Right lobe of liver (tissue), 4 donors: ENCODE measurements around the gene CLINT1.

Source experiments
- CTCF ChIP-seq, 4 donors: fragments of 200-600 bp in 3 of 4; fragments of 450-650 bp in 1 of 4; IDR thresholded peaks; one replicate each; pipeline versions ENCODE4 v1.5.1 to v1.8.0; 2016 to 2022; ENCODE audit warnings: antibody characterized with exemption in 4 of 4, mild to moderate bottlenecking in 2 of 4
- POLR2A ChIP-seq: fragments of 450-650 bp; IDR thresholded peaks from one replicate; pipeline ENCODE4 v1.6.1; 2017; ENCODE audit warnings: antibody characterized with exemption, mild to moderate bottlenecking
- donor health status: DM: no; HTN: no; CAD: no.
- donor health status: DM: no; HTN: no; CAD: no.
- donor health status: DM: no; HTN: yes; CAD: no.

- TF ChIP-seq CTCF (IDR thresholded peaks at IDR 0.05) (no peak), POLR2A (no peak)
Measured at GRCh38 chr5:157764531-157764930, 94.4 kb downstream of the CLINT1 start.
